Right cardiac atrium (tissue), 5 donors: Measurements from ENCODE around the gene TGM1. TPM values are rescaled to one million over a fixed set of nuclear protein-coding genes. Genes with fewer than 3 reads are reported as not detected.

Experiments used
- ATAC-seq, 2 donors: fragments of 200-7000 bp; cut with Tn5 transposase; one replicate each; pipeline versions ENCODE4 v1.8.0 to v1.9.1; 2020; ENCODE audit warnings: moderate library complexity in 2 of 2, mild to moderate bottlenecking in 1 of 2
- DNase-seq, 3 donors: peaks; one replicate each; pipeline ENCODE4 v3.0.0-alpha.2; 2020
- H3K27ac ChIP-seq: one replicate; pipeline ENCODE4 v1.5.1; 2013; ENCODE audit warnings: mild to moderate bottlenecking, low read length, control low read depth, moderate library complexity
- H3K27me3 ChIP-seq: one replicate; pipeline ENCODE4 v1.6.1; 2013; ENCODE audit not compliant: control insufficient read depth, insufficient read depth
- H3K4me1 ChIP-seq: one replicate; pipeline ENCODE4 v1.6.1; 2013; ENCODE audit warnings: low read length; ENCODE audit not compliant: control insufficient read depth, insufficient read depth
- H3K4me3 ChIP-seq: one replicate; pipeline ENCODE4 v1.5.1; 2013; ENCODE audit warnings: low read length, control low read depth
- H3K9me3 ChIP-seq: one replicate; pipeline ENCODE4 v1.6.1; 2013; ENCODE audit warnings: low read length; ENCODE audit not compliant: control insufficient read depth
- WGBS: extraction: QIAGEN DNeasy Blood & Tissue Kit; methylation state at CpG from one replicate; pipeline ENCODE4 v1.1.7; 2013; 5-methylcytosine and 5-hydroxymethylcytosine counted together
- intact Hi-C, 4 donors: fragments of 100-400 bp; cut with DNase I; formaldehyde crosslinking; loops; one replicate each; pipeline versions ENCODE4 v1.11.0 to v1.14.0; 2022 to 2023
- polyA plus RNA-seq: library from polyadenylated mRNA; stranded (reverse); fragments of 200-250 nt; gene quantifications from one replicate; pipeline ENCODE4 v1.2.3, GENCODE V29; 2013
- total RNA-seq, 4 donors: library from RNA; stranded (reverse); fragmentation: NEBNext Ultra II Directional; extraction: Animal tissue kit (Norgen Biotek cat#: 25700); gene quantifications; one replicate each; pipeline ENCODE4 v1.2.1, GENCODE V29; 2021
- donor health status: healthy with polysubstance abuse.
- donor health status: DM: no; HTN: yes; CAD: no.
- donor health status: DM: no; HTN: no; CAD: no.
- donor health status: DM: no; HTN: yes; CAD: no; lungs with severe emphysema.
- donor health status: DM: yes; HTN: yes; CAD: no.

The TGM1 gene
- total and polyA plus RNA-seq, 5 donors: 0.16 to 2.0 (median 0.40) TPM

DNA sequence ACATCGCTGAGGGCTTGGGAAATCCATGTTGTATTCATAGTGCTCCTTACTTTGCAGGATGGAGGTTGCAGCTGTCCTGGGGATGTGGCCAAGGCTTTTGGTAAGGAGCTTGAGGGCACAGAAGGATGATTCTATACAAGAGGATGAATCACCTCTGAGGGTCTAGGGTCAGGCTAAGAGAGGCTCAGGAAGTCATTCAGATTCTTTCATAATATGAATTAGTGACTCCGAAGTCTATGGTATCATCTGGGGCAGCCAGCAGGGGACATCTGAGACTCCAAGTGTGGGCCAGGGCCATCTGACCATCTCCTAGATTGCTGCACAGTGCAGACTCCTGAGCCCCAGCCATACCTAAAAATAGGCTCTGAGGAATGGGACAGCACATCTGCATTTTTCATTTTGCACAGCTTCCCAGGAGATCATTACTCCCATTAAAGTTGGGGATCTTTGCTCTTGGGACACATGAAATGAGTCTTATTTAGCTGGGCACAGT, 25.5 kb downstream of the TGM1 start:
- peaks cover 12% of the 10 kb centered on the region for H3K4me1 ChIP-seq
- H3K27me3 ChIP-seq: no peaks in the 10 kb centered on the region
- ATAC-seq (no peak), DNase-seq (no peak)
- WGBS: 91% methylated on average over 2 of the region's 2 CpGs
- intact Hi-C loops: no loop called here
- H3K4me3 ChIP-seq: no peak overlapping the region
- no peaks in the 10 kb centered on the region for H3K9me3 ChIP-seq
- no peak overlapping the region for H3K27ac ChIP-seq

DNA sequence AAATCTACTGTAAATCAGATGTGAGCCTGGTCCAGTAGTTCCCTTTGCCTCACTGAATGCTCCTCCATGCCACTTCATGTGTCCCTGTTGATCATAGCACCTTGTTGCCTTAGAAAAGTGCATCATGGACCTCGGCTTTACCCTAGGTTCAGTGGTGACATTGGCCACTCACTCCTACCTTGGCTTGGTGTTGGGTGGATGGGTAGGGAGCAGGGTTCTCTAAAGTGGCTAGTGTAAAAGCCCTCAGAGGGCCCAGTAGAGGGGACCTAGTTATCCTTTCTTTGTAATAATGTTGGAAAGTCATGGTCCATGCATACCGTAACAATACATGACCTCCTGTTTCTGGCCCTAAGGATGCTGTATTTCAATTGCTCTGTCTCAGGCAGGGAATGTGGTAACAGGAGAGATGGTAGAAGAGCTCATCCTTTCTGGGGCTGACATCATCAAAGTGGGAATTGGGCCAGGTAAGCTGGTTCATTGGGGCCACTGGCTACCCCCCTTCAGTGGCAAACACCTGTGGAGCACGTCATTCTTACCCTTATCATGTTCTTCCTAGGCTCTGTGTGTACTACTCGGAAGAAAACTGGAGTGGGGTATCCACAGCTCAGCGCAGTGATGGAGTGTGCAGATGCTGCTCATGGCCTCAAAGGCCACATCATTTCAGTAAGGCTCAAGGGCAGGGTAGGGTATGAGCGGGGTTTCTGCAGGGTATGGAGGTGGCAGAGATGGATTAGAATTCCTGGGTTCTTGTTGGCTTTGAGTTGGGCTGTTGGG, 26.1 kb downstream of the TGM1 start:
- no peaks in the 10 kb centered on the region for H3K9me3 ChIP-seq
- no peak overlapping the region for H3K27ac ChIP-seq
- H3K27me3 ChIP-seq: no peaks in the 10 kb centered on the region
- WGBS: 93% methylated on average over 6 of the region's 6 CpGs
- ATAC-seq (no peak), DNase-seq (no peak)
- intact Hi-C loops: no loop called here
- H3K4me1 ChIP-seq: peaks cover 12% of the 10 kb centered on the region
- H3K4me3 ChIP-seq: no peak overlapping the region

DNA sequence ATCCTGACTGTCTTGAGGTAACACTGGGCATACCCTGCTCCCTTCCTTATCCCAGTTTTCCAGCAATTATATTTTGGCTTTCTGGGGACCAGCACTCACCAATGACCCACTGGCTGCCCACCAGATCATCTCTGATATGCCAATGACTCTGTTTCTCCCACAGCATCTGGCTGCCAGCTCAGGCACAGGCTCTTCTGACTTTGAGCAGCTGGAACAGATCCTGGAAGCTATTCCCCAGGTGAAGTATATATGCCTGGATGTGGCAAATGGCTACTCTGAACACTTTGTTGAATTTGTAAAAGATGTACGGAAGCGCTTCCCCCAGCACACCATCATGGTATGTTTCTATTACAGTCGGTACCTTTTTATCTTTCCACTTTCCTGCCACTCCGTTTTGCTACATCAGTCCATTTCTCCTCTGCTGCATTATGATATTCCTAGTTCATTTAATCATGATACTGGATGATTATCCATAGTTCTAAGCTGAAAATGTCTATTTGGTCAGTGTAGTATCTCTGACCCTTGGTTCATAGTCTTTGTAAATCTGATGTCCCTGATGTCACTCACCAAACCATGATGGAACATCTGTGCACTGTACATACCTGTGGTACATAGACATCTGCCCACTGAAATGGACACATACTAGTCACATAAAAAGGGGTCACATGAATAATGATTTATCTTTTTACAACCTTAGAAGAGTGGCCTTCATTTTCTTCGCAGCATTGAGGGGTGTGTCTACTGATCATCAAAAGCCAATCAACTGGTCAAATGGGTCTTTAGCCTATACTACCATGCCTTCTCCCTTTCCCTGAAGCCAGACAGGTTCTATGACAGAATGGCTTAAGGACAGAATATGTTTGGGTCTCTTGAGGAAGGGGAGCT, 26.9 kb downstream of the TGM1 start:
- no peaks in the 10 kb centered on the region for H3K27me3 ChIP-seq
- no peak overlapping the region for H3K4me3 ChIP-seq
- no peaks in the 10 kb centered on the region for H3K9me3 ChIP-seq
- H3K4me1 ChIP-seq: peaks cover 12% of the 10 kb centered on the region
- DNase-seq (no peak), ATAC-seq (no peak)
- H3K27ac ChIP-seq: no peak overlapping the region
- intact Hi-C loops: no loop called here
- 90% methylated on average over 5 of the region's 5 CpGs for WGBS

DNA sequence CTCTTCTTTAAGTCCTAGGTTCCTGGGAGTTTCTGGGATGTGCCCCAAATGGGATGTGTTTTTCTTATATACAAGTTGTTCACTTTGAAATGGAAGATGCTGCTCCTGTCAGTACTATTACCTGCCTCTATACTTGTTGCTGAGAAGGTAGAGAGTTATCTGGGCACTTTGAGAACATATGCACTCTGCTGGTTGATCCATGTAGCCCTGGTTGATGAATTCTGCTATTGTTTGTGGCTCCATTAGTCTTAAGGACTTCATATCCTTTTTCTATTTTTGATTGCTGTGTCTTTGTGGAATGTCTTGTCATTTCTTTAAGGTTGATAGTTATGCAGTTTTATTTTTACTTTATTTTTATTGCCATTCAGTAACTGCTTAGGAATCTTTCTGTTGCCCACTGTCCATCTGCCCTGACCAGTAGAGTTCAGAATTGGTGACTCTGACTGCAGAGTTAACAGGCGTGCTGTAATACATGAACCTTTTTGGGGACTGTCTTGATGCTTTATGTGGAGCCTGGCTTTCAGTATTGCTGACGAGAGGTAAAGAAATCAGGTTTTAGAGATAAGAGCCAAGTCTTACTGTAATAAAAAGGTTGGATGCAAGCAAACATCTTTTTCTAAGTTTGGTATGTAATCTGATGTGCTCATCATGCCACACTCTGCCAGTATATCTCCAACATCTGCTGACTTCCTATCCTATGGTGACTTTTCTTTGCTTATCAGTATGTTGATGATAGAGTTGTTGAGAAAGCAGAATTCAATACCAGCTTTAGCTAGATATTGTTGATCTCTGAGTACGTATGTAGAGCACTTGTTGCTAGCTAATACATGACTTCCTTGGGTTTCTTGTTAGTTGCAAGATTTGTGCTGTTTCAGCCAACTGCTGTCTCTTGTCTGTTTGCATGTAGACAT, 28.6 kb downstream of the TGM1 start:
- intact Hi-C loops: no loop called here
- Histone ChIP-seq H3K27me3 (no peaks in the 10 kb centered on the region), H3K27ac (no peak overlapping the region), H3K4me3 (no peak overlapping the region), H3K9me3 (no peaks in the 10 kb centered on the region), H3K4me1 (peaks cover 6% of the 10 kb centered on the region)
- no peak for ATAC-seq
- WGBS: 88% methylated on average over 3 of the region's 3 CpGs
- DNase-seq: no peak

DNA sequence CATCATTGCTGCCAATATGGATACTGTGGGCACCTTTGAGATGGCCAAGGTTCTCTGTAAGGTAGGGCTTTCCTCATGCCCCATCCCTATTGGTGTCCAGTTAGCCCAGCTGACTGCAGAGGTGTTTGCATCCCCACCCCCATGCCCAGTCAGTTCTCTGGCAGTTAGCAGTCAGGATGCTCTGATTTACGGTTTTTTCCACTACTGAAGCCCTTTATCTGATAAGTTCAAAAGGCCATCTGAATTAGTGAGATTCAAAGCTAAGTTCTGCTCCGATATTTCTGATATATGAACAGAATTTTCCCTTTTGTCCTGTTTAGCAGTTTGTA, 29.5 kb downstream of the TGM1 start:
- ATAC-seq: no peak
- Histone ChIP-seq H3K9me3 (no peaks in the 10 kb centered on the region), H3K27ac (peak overlapping the region; percentile 19), H3K4me1 (peaks cover 6% of the 10 kb centered on the region), H3K27me3 (no peaks in the 10 kb centered on the region), H3K4me3 (peak overlapping the region; percentile 68)
- intact Hi-C loops: no loop called here
- 62% methylated on average over 2 of the region's 2 CpGs for WGBS
- DNase-seq: no peak

DNA sequence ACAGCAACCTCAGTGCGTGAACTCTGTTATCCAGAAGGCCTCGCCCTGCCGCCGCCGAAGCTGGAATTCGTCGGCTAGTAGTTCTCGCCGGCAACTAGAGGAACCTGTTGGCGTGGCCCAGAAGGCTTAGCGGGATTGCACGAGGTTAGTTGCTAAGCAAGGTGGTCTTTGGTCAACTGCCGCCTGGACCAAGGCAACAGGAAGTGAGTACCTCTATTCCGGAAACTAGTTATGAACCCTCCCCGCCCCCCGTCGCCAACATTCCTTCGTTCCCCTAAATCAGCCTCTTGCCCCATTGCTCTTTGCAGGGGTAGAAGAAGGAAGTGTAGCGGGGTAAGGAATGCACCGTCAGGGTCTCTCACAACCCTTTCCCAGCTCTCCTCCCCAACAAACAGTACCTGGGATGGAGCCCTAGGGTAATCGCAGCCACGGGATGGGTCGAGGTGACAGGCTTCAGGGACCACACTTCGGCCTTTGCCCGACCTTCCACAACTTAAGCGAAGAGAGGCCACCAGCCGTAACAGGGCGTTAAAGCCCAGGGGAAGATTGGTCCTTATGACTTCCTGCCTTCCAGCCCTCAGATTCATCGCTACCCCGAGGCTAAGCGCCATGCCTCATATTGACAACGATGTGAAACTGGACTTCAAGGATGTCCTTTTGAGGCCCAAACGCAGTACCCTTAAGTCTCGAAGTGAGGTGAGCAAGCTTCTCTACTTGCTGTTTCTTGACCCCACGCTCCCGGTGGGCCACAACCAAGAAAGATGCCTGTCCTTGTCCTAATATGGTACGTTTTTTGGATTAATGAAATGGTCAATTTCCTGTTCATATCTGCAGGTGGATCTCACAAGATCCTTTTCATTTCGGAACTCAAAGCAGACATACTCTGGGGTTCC, 30.1 kb downstream of the TGM1 start, which contains the start of gene GMPR2:
Gene GMPR2 (plus strand): TSS at position 285 of the 893 bp plus-strand sequence. CDS start 325 bp downstream, at position 610.
- Histone ChIP-seq H3K27ac (peak within 1 kb of the TSS; percentile 88), H3K27me3 (no peaks in the 10 kb centered on the region), H3K4me1 (peaks cover 6% of the 10 kb centered on the region), H3K4me3 (peak within 1 kb of the TSS; percentile 68), H3K9me3 (no peaks in the 10 kb centered on the region)
- DNase-seq: no peak
- WGBS: 4% methylated on average over 38 of the region's 38 CpGs
- intact Hi-C loops: no loop called here
- ATAC-seq: peak; percentile 72 to 73

DNA sequence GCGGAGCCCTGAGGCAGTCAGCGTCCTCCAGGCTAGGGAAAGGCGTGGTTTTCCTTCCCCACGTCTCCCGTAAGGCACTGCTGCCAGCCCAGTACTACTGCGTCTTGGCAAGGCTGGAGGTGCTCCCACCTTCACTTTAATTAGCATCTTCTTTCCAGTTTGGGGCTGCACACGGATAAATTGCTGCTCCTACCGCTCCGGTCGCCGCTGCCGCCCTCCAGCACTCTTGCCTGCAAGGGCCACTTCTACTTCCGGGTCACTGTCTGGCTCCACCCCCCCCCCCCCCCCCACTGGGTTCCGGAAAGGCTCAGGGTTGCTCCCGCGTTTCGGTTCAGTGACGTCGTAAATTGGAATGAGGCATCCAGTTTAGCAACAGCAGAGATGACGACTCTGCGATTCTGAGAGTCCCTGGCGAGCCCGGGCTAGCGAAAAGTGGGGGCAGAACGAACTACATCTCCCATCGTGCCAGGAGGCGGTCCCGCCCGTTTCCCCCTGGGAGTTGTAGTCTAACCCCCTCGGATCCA, 30.8 kb downstream of the TGM1 start, which contains the start of gene NEDD8:
Gene NEDD8 (minus strand): TSS at position 247 of the 524 bp plus-strand sequence. CDS start 100 bp downstream, at position 147.
- WGBS: under 1% methylated on average over 30 of the region's 30 CpGs
- Histone ChIP-seq H3K27me3 (no peaks in the 10 kb centered on the region), H3K9me3 (no peaks in the 10 kb centered on the region), H3K4me1 (peaks cover 6% of the 10 kb centered on the region), H3K4me3 (peak within 1 kb of the TSS; percentile 68), H3K27ac (peak within 1 kb of the TSS; percentile 88)
- DNase-seq (peak; percentile 96 to 97 (median 96)), ATAC-seq (peak; percentile 91 to 92)
- intact Hi-C loops: no loop called here

DNA sequence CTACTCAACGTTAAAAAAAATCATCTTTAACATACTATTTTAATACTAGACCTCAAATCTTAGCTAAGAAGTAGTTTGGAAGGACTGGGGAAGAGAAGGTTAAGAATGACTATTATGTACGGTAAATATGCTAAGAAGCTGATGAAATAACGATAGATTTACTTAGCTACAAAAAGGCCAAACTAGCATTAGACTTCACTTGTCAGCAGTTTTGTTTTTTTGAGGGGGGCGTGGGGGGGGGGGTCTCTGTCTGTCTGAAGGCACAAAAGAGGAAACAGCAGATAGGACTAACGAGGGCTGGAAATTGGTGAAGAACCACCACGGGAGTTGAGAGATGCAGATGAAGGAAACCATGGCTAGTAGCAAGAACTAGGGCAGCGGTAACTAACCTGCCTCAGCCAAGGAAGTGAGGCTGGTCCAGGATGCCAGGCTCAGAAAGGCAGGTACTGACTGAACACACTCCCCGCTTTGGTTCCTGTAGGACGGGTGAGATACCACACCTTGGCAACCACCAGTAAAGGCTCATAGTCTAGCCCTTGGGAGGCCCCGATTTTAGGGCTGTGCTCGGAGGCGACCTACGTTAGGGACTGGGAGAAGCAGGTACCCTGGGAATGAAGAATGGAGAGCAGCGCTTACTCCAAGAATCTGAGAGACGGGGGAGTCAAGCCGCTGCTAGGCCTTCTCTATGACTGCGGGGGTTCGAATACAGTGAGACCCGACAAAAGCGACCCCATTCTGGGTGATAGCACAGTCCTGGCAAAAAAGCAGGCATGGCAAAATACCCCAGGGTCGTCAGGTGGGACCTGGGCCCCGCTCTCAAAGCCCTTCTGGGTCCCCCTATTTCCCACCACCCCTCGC, 31.5 kb downstream of the TGM1 start:
- H3K27me3 ChIP-seq: no peaks in the 10 kb centered on the region
- no peaks in the 10 kb centered on the region for H3K9me3 ChIP-seq
- peak overlapping the region; percentile 68 for H3K4me3 ChIP-seq
- peaks cover 6% of the 10 kb centered on the region for H3K4me1 ChIP-seq
- ATAC-seq (peak; percentile 7), DNase-seq (no peak)
- WGBS: 11% methylated on average over 23 of the region's 23 CpGs
- intact Hi-C loops: no loop called here
- peak overlapping the region; percentile 88 for H3K27ac ChIP-seq

DNA sequence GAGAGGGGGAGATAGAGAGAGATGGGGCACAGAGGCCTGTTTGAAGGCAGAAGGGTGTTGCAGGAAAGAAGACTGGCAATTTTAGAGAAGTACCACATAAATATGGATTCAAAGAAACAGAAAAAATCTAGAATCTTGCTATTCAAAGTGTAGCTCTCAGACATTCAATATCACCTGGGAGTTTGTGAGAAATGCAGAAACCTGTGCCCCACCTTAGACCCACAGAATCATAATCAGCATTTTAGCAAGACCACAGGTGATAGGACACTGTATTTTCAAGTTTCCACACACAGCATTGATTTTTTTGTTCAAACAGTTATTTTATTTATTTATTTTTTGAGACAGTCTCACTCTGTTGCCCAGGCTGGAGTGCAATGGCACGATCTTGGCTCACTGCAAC, 34.1 kb downstream of the TGM1 start:
- 0% methylated on average over 1 of the region's 1 CpG for WGBS

More for the DNA sequence above, 34.1 kb downstream of the TGM1 start:
- Histone ChIP-seq H3K27me3 (no peaks in the 10 kb centered on the region), H3K4me1 (peaks cover 6% of the 10 kb centered on the region), H3K27ac (no peak overlapping the region), H3K9me3 (no peaks in the 10 kb centered on the region), H3K4me3 (no peak overlapping the region)
- ATAC-seq: no peak
- DNase-seq: no peak
- intact Hi-C loops: no loop called here
